ENCODE data around the gene WTAP. TPM values are rescaled to one million over a fixed set of nuclear protein-coding genes. Genes with fewer than 3 reads are reported as not detected.

Gene WTAP
- total and polyA plus RNA-seq, 4 donors = 21.0 to 43.8 (median 36.5) TPM

DNA sequence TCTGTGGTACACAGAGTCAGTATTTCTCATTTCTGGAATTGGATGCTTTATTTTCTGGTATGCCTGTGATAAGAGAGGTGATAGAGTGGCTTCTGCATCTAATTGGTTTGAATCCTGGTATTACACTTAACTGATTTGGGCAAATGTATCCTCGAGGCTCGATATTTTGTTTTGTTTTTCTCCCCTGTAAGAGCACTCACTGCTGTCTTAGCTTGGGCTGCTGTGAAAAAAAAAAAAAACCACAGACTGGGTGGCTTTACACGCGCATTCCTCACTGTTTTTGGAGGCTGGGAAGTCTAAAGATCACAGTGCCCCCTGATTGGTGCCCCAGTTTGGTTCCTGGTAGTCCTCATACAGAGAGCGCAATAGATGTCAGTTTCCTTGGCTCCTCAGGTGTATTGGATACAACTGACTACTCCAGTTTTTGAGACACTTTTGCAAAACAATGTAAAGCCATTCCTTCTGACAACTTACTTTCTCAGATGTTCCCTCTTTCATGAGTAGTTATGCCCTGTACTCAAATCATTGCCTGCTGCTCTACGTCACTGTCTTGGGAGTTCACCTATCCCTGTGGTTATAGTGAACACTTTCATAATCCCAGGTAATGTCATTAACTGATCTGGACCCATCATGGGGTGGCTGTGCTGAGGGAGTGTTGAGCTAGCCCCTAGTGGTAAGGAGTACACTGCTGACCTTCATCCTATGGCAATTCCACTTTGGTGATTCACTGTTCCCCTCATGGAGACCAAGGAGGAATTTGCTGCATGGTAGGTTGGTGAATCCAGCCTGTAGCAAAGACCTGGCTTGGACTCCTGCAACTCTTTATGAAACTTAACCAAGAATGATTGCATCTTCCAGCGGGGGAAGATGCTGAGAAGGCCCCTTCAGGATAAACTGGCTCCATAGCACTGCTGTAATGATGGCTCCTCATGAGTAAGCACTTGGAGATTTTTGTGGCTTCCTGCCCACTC is 31.0 kb downstream of the WTAP start:
- peaks cover 2 to 38% (median 28%) of the 10 kb centered on the region in 4 donors for H3K36me3 ChIP-seq (ENCODE audit: control insufficient read depth in 4 of 4, insufficient read depth in 3 of 4, low read depth in 1 of 4, low read length in 3 of 4)
- H3K27ac ChIP-seq (ENCODE audit: low read depth in 1 of 2, low read length in 2 of 2) = no peak overlapping the region
- DNase-seq (ENCODE audit: low spot score) = no peak

DNA sequence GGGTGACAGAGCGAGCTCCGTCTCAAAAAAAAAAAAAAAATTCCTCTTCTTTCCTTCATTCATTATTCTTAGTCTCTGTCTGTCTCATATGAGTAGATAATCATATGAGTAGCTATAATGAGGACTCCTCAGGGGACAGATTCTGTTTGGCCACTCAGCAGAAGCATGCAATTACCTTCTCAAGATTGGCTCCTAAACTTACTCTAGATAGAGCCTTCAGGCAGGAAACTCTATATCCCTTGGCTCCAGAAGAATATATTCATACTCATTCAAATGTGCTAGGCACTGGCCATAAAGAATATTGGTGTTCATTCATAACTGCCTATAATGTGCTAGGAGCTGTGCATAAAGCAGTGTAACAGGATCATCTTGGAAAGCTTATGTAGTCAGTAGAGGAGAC is 32.3 kb downstream of the WTAP start:
- no peaks in the 10 kb centered on the region for H3K9me3 ChIP-seq (ENCODE audit: control insufficient read depth in 4 of 4, low read length in 3 of 4)
- no peak overlapping the region for H3K4me3 ChIP-seq (ENCODE audit: low read depth in 1 of 3, low read length in 3 of 3)
- no peak for DNase-seq (ENCODE audit: low spot score)
- no peak overlapping the region for H3K27ac ChIP-seq (ENCODE audit: low read depth in 1 of 2, low read length in 2 of 2)
- WGBS = 17% methylated on average over 1 of the region's 2 CpGs
- no peaks in the 10 kb centered on the region for H3K27me3 ChIP-seq (ENCODE audit: control insufficient read depth in 4 of 4, insufficient read depth in 4 of 4, low read length in 3 of 4)
- H3K36me3 ChIP-seq (ENCODE audit: control insufficient read depth in 4 of 4, insufficient read depth in 3 of 4, low read depth in 1 of 4, low read length in 3 of 4) = peaks cover 2 to 32% (median 23%) of the 10 kb centered on the region in 4 donors
- H3K9ac ChIP-seq (ENCODE audit: low read depth in 1 of 2, low read length in 2 of 2) = no peak overlapping the region
- H3K4me1 ChIP-seq (ENCODE audit: control insufficient read depth in 4 of 4, insufficient read depth in 4 of 4, low read length in 3 of 4) = peaks cover 0 to 21% (median 15%) of the 10 kb centered on the region in 4 donors
- TF ChIP-seq RAD21 (IDR thresholded peaks at IDR 0.05) = no peak
- no peak for TF ChIP-seq FOXA2 (IDR thresholded peaks at IDR 0.05)
- TF ChIP-seq TAF1 (conservative IDR thresholded peaks at IDR 0.05) = no peak
- TF ChIP-seq HNF4G (IDR thresholded peaks at IDR 0.05) = no peak
- TF ChIP-seq, protein P1, sequence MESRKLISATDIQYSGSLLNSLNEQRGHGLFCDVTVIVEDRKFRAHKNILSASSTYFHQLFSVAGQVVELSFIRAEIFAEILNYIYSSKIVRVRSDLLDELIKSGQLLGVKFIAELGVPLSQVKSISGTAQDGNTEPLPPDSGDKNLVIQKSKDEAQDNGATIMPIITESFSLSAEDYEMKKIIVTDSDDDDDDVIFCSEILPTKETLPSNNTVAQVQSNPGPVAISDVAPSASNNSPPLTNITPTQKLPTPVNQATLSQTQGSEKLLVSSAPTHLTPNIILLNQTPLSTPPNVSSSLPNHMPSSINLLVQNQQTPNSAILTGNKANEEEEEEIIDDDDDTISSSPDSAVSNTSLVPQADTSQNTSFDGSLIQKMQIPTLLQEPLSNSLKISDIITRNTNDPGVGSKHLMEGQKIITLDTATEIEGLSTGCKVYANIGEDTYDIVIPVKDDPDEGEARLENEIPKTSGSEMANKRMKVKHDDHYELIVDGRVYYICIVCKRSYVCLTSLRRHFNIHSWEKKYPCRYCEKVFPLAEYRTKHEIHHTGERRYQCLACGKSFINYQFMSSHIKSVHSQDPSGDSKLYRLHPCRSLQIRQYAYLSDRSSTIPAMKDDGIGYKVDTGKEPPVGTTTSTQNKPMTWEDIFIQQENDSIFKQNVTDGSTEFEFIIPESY (IDR thresholded peaks at IDR 0.05) = no peak
- no peak for TF ChIP-seq EGR1 (IDR thresholded peaks at IDR 0.05; ENCODE audit: low read depth in 2 of 2)
- TF ChIP-seq, protein P2, sequence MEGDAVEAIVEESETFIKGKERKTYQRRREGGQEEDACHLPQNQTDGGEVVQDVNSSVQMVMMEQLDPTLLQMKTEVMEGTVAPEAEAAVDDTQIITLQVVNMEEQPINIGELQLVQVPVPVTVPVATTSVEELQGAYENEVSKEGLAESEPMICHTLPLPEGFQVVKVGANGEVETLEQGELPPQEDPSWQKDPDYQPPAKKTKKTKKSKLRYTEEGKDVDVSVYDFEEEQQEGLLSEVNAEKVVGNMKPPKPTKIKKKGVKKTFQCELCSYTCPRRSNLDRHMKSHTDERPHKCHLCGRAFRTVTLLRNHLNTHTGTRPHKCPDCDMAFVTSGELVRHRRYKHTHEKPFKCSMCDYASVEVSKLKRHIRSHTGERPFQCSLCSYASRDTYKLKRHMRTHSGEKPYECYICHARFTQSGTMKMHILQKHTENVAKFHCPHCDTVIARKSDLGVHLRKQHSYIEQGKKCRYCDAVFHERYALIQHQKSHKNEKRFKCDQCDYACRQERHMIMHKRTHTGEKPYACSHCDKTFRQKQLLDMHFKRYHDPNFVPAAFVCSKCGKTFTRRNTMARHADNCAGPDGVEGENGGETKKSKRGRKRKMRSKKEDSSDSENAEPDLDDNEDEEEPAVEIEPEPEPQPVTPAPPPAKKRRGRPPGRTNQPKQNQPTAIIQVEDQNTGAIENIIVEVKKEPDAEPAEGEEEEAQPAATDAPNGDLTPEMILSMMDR (IDR thresholded peaks at IDR 0.05; ENCODE audit: low read depth, low read length, missing input control) = no peak
- TF ChIP-seq, protein P3, sequence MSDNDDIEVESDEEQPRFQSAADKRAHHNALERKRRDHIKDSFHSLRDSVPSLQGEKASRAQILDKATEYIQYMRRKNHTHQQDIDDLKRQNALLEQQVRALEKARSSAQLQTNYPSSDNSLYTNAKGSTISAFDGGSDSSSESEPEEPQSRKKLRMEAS (IDR thresholded peaks at IDR 0.05) = no peak
- TF ChIP-seq FOXA1 (IDR thresholded peaks at IDR 0.05) = no peak
- no peak for TF ChIP-seq JUND (IDR thresholded peaks at IDR 0.05)
- no peak for TF ChIP-seq SP1 (IDR thresholded peaks at IDR 0.05)
- TF ChIP-seq, protein P4, sequence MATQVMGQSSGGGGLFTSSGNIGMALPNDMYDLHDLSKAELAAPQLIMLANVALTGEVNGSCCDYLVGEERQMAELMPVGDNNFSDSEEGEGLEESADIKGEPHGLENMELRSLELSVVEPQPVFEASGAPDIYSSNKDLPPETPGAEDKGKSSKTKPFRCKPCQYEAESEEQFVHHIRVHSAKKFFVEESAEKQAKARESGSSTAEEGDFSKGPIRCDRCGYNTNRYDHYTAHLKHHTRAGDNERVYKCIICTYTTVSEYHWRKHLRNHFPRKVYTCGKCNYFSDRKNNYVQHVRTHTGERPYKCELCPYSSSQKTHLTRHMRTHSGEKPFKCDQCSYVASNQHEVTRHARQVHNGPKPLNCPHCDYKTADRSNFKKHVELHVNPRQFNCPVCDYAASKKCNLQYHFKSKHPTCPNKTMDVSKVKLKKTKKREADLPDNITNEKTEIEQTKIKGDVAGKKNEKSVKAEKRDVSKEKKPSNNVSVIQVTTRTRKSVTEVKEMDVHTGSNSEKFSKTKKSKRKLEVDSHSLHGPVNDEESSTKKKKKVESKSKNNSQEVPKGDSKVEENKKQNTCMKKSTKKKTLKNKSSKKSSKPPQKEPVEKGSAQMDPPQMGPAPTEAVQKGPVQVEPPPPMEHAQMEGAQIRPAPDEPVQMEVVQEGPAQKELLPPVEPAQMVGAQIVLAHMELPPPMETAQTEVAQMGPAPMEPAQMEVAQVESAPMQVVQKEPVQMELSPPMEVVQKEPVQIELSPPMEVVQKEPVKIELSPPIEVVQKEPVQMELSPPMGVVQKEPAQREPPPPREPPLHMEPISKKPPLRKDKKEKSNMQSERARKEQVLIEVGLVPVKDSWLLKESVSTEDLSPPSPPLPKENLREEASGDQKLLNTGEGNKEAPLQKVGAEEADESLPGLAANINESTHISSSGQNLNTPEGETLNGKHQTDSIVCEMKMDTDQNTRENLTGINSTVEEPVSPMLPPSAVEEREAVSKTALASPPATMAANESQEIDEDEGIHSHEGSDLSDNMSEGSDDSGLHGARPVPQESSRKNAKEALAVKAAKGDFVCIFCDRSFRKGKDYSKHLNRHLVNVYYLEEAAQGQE (IDR thresholded peaks at IDR 0.05) = no peak
- no peak for TF ChIP-seq YY1 (IDR thresholded peaks at IDR 0.05)

More for the DNA sequence above, 31.0 kb downstream of the WTAP start:
- H3K4me1 ChIP-seq (ENCODE audit: control insufficient read depth in 4 of 4, insufficient read depth in 4 of 4, low read length in 3 of 4) = peaks cover 0 to 15% (median 10%) of the 10 kb centered on the region in 4 donors
- no peak overlapping the region for H3K4me3 ChIP-seq (ENCODE audit: low read depth in 1 of 3, low read length in 3 of 3)
- TF ChIP-seq, protein P4 (IDR thresholded peaks at IDR 0.05) = no peak
- no peak for TF ChIP-seq TAF1 (conservative IDR thresholded peaks at IDR 0.05)
- no peak for TF ChIP-seq YY1 (IDR thresholded peaks at IDR 0.05)
- TF ChIP-seq, protein P3 (IDR thresholded peaks at IDR 0.05) = no peak
- TF ChIP-seq, protein P5, sequence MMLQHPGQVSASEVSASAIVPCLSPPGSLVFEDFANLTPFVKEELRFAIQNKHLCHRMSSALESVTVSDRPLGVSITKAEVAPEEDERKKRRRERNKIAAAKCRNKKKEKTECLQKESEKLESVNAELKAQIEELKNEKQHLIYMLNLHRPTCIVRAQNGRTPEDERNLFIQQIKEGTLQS (IDR thresholded peaks at IDR 0.05) = no peak
- TF ChIP-seq RAD21 (IDR thresholded peaks at IDR 0.05) = no peak
- no peak for TF ChIP-seq HNF4G (IDR thresholded peaks at IDR 0.05)
- no peak for TF ChIP-seq EGR1 (IDR thresholded peaks at IDR 0.05; ENCODE audit: low read depth in 2 of 2)
- TF ChIP-seq FOXA2 (IDR thresholded peaks at IDR 0.05) = no peak
- no peak overlapping the region for H3K9ac ChIP-seq (ENCODE audit: low read depth in 1 of 2, low read length in 2 of 2)
- H3K27me3 ChIP-seq (ENCODE audit: control insufficient read depth in 4 of 4, insufficient read depth in 4 of 4, low read length in 3 of 4) = no peaks in the 10 kb centered on the region
- H3K9me3 ChIP-seq (ENCODE audit: control insufficient read depth in 4 of 4, low read length in 3 of 4) = no peaks in the 10 kb centered on the region
- 96% methylated on average over 7 of the region's 7 CpGs for WGBS

Measured in liver (tissue), 9 donors.